ENCODE measurements around the gene MIEF2. TPM values are rescaled to one million over a fixed set of nuclear protein-coding genes. Genes with fewer than 3 reads are reported as not detected.

The MIEF2 gene
- total and polyA plus RNA-seq, 2 donors from 2014 or later, result 19.3 to 25.3 TPM

- DNase-seq (no peak), FAIRE-seq (no peak)
- no peak overlapping the region for H3K9ac ChIP-seq (ENCODE audit: low read length in 3 of 3)
- peaks cover 0 to 15% (median 4%) of the 10 kb centered on the region in 3 donors for H3K4me1 ChIP-seq (ENCODE audit: control insufficient read depth in 2 of 3, insufficient read depth in 2 of 3, low read depth in 1 of 3, low read length in 3 of 3)
- TF ChIP-seq, protein P1, sequence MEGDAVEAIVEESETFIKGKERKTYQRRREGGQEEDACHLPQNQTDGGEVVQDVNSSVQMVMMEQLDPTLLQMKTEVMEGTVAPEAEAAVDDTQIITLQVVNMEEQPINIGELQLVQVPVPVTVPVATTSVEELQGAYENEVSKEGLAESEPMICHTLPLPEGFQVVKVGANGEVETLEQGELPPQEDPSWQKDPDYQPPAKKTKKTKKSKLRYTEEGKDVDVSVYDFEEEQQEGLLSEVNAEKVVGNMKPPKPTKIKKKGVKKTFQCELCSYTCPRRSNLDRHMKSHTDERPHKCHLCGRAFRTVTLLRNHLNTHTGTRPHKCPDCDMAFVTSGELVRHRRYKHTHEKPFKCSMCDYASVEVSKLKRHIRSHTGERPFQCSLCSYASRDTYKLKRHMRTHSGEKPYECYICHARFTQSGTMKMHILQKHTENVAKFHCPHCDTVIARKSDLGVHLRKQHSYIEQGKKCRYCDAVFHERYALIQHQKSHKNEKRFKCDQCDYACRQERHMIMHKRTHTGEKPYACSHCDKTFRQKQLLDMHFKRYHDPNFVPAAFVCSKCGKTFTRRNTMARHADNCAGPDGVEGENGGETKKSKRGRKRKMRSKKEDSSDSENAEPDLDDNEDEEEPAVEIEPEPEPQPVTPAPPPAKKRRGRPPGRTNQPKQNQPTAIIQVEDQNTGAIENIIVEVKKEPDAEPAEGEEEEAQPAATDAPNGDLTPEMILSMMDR (IDR thresholded peaks at IDR 0.05; ENCODE audit: borderline replicate concordance, extremely low read depth, insufficient read depth), result no peak
- H3K9me3 ChIP-seq (ENCODE audit: control insufficient read depth in 2 of 3, insufficient read depth in 1 of 3, low read length in 3 of 3), result no peaks in the 10 kb centered on the region
- peaks cover 10 to 20% (median 16%) of the 10 kb centered on the region in 3 donors for H3K36me3 ChIP-seq (ENCODE audit: control insufficient read depth in 2 of 3, insufficient read depth in 3 of 3, low read length in 3 of 3)
- intact Hi-C loops (cut with DNase I), result no loop called here
- no peak overlapping the region for H3K4me3 ChIP-seq (ENCODE audit: low read length in 3 of 3)
- H3K27me3 ChIP-seq (ENCODE audit: control insufficient read depth, insufficient read depth, low read length), result no peaks in the 10 kb centered on the region
- no peak overlapping the region for H3K27ac ChIP-seq (ENCODE audit: low read depth in 2 of 2, low read length in 2 of 2)
These were observed 48.7 kb downstream of the MIEF2 start for GRCh38 chr17:18309202-18309601.

- Histone ChIP-seq H3K27me3 (ENCODE audit: control insufficient read depth, insufficient read depth, low read length) (no peaks in the 10 kb centered on the region), H3K27ac (ENCODE audit: low read depth in 2 of 2, low read length in 2 of 2) (peak overlapping the region; percentile 44 to 92), H3K9me3 (ENCODE audit: control insufficient read depth in 2 of 3, insufficient read depth in 1 of 3, low read length in 3 of 3) (no peaks in the 10 kb centered on the region), H3K9ac (ENCODE audit: low read length in 3 of 3) (peak overlapping the region; percentile 72 to 91 (median 82)), H3K4me3 (ENCODE audit: low read length in 3 of 3) (peak overlapping the region; percentile 90 to 97 (median 91)), H3K36me3 (ENCODE audit: control insufficient read depth in 2 of 3, insufficient read depth in 3 of 3, low read length in 3 of 3) (peaks cover 2 to 22% (median 9%) of the 10 kb centered on the region in 3 donors), H3K4me1 (ENCODE audit: control insufficient read depth in 2 of 3, insufficient read depth in 2 of 3, low read depth in 1 of 3, low read length in 3 of 3) (peaks cover 4 to 47% (median 24%) of the 10 kb centered on the region in 3 donors)
- DNase-seq (peak in 2 of 5 donors; percentile 24 to 48), FAIRE-seq (no peak)
- TF ChIP-seq, protein P1 (IDR thresholded peaks at IDR 0.05; ENCODE audit: borderline replicate concordance, extremely low read depth, insufficient read depth), result no peak
- intact Hi-C loops (cut with DNase I), result no loop called here
These were observed 53.7 kb downstream of the MIEF2 start for GRCh38 chr17:18314059-18314730.

GRCh38 chr17:18314731-18315561, 54.5 kb downstream of the MIEF2 start, which contains the start of the genes SMCR8 and TOP3A:
Gene SMCR8 (plus strand): TSS chr17:18315293. CDS start chr17:18315790, 497 bp downstream.
Gene TOP3A (minus strand): TSS chr17:18314994. CDS start chr17:18314778, 216 bp downstream.
- Histone ChIP-seq H3K4me1 (ENCODE audit: control insufficient read depth in 2 of 3, insufficient read depth in 2 of 3, low read depth in 1 of 3, low read length in 3 of 3) (peaks cover 4 to 50% (median 25%) of the 10 kb centered on the region in 3 donors), H3K9ac (ENCODE audit: low read length in 3 of 3) (peak within 1 kb of the TSS; percentile 72 to 93 (median 91)), H3K27ac (ENCODE audit: low read depth in 2 of 2, low read length in 2 of 2) (peak within 1 kb of the TSS; percentile 81 to 92), H3K9me3 (ENCODE audit: control insufficient read depth in 2 of 3, insufficient read depth in 1 of 3, low read length in 3 of 3) (no peaks in the 10 kb centered on the region), H3K4me3 (ENCODE audit: low read length in 3 of 3) (peak within 1 kb of the TSS; percentile 90 to 97 (median 91)), H3K36me3 (ENCODE audit: control insufficient read depth in 2 of 3, insufficient read depth in 3 of 3, low read length in 3 of 3) (peaks cover 2 to 22% (median 9%) of the 10 kb centered on the region in 3 donors), H3K27me3 (ENCODE audit: control insufficient read depth, insufficient read depth, low read length) (no peaks in the 10 kb centered on the region)
- FAIRE-seq (peak; percentile 80), DNase-seq (peak; percentile 98 to 99 (median 99))
- TF ChIP-seq, protein P1 (IDR thresholded peaks at IDR 0.05; ENCODE audit: borderline replicate concordance, extremely low read depth, insufficient read depth), result no peak
- intact Hi-C loops (cut with DNase I), result no loop called here

Measured in kidney (tissue), 14 donors.